ACC112 (cell line): Measurements from ENCODE around the gene ZNF491.

Source experiments
- H2AFZ ChIP-seq: fragments of 200-600 bp; sonication (generic); one replicate; pipeline ENCODE4 v1.6.0; 2017; ENCODE audit warnings: antibody characterized with exemption, low read length; ENCODE audit not compliant: unreplicated experiment
- H3K27ac ChIP-seq: fragments of 200-600 bp; sonication (generic); 2 replicates; pipeline ENCODE4 v1.5.1; 2014; ENCODE audit warnings: low read depth, mild to moderate bottlenecking, antibody characterized with exemption, low read length, moderate library complexity
- H3K27me3 ChIP-seq: fragments of 200-600 bp; sonication (generic); 2 replicates; pipeline ENCODE4 v1.6.1; 2014; ENCODE audit warnings: mild to moderate bottlenecking, antibody characterized with exemption, low read length, moderate library complexity, mixed read lengths; ENCODE audit not compliant: insufficient read depth
- H3K36me3 ChIP-seq: fragments of 200-600 bp; sonication (generic); 2 replicates; pipeline ENCODE4 v1.6.1; 2016; ENCODE audit warnings: mild to moderate bottlenecking, antibody characterized with exemption, low read length, moderate library complexity, mixed read lengths; ENCODE audit not compliant: insufficient read depth
- H3K4me1 ChIP-seq: fragments of 200-600 bp; sonication (generic); one replicate; pipeline ENCODE4 v1.6.1; 2016; ENCODE audit warnings: low read length, mixed read lengths; ENCODE audit not compliant: insufficient read depth, unreplicated experiment, control insufficient read depth
- H3K4me3 ChIP-seq: fragments of 200-600 bp; sonication (generic); 2 replicates; pipeline ENCODE4 v1.5.1; 2014; ENCODE audit warnings: mild to moderate bottlenecking, low read depth, low read length
- H3K79me2 ChIP-seq: fragments of 200-600 bp; sonication (generic); one replicate; pipeline ENCODE4 v1.6.0; 2016; ENCODE audit warnings: low read length; ENCODE audit not compliant: control insufficient read depth, unreplicated experiment, insufficient read depth

ZNF491 gene

GRCh38 chr19:11798391-11799330 lies at the start of gene ZNF491:
Gene ZNF491, plus strand, starts transcription at chr19:11798523. Its CDS starts 7,431 bp downstream, at chr19:11805954.
- Histone ChIP-seq H3K4me1 (peaks cover 3% of the 10 kb centered on the region), H2AFZ (peak within 1 kb of the TSS; percentile 86), H3K36me3 (no peaks in the 10 kb centered on the region), H3K27ac (no peak within 1 kb of the TSS), H3K79me2 (no peaks in the 10 kb centered on the region), H3K4me3 (peak within 1 kb of the TSS; percentile 86), H3K27me3 (no peaks in the 10 kb centered on the region)

DNA sequence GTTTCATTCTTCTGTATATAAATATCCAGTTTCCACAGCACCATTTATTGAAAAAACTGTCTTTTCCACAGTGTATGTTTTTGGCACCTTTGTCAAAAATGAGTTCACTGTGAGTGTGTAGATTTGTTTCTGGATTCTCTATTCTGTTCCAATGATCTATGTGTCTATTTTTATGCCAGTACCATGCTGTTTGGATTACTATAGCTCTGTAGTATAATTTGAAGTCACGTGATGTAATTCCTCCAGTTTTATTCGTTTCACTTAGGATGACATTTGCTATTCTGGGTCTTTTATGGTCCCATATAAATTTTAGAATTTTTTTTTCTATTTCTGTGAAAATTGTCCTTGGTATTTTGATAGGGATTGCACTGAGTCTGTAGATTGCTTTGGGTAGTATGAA lies 48.6 kb upstream of the ZNF491 start:
- H3K36me3 ChIP-seq = no peaks in the 10 kb centered on the region
- H3K27ac ChIP-seq = no peak overlapping the region
- no peak overlapping the region for H3K4me3 ChIP-seq
- H3K4me1 ChIP-seq = no peaks in the 10 kb centered on the region
- H3K79me2 ChIP-seq = no peaks in the 10 kb centered on the region
- H2AFZ ChIP-seq = no peak overlapping the region
- H3K27me3 ChIP-seq = no peaks in the 10 kb centered on the region

- no peaks in the 10 kb centered on the region for H3K4me1 ChIP-seq
- H3K36me3 ChIP-seq = no peaks in the 10 kb centered on the region
- no peak overlapping the region for H3K4me3 ChIP-seq
Measured at GRCh38 chr19:11752244-11752736, 46.0 kb upstream of the ZNF491 start.

GRCh38 chr19:11754663-11755062 lies 43.7 kb upstream of the ZNF491 start:
- Histone ChIP-seq H2AFZ (no peak overlapping the region), H3K4me1 (no peaks in the 10 kb centered on the region), H3K36me3 (no peaks in the 10 kb centered on the region), H3K4me3 (no peak overlapping the region), H3K27me3 (no peaks in the 10 kb centered on the region; the same call in 1 of the 2 replicates), H3K27ac (no peak overlapping the region), H3K79me2 (no peaks in the 10 kb centered on the region)

More at GRCh38 chr19:11752244-11752736, 46.0 kb upstream of the ZNF491 start:
- H3K79me2 ChIP-seq = no peaks in the 10 kb centered on the region
- H3K27ac ChIP-seq = no peak overlapping the region
- no peaks in the 10 kb centered on the region; the same call in 1 of the 2 replicates for H3K27me3 ChIP-seq
- no peak overlapping the region for H2AFZ ChIP-seq

- H3K4me1 ChIP-seq = no peaks in the 10 kb centered on the region
- no peaks in the 10 kb centered on the region for H3K79me2 ChIP-seq
- H3K27ac ChIP-seq = no peak overlapping the region
- no peaks in the 10 kb centered on the region for H3K36me3 ChIP-seq
- H3K4me3 ChIP-seq = no peak overlapping the region
- H3K27me3 ChIP-seq = no peaks in the 10 kb centered on the region; the same call in 1 of the 2 replicates
- H2AFZ ChIP-seq = no peak overlapping the region
Measured at GRCh38 chr19:11756965-11757364, 41.4 kb upstream of the ZNF491 start.

- Histone ChIP-seq H3K27ac (no peak overlapping the region), H3K4me1 (no peaks in the 10 kb centered on the region), H3K4me3 (no peak overlapping the region), H3K79me2 (no peaks in the 10 kb centered on the region), H3K27me3 (no peaks in the 10 kb centered on the region; the same call in 1 of the 2 replicates), H3K36me3 (no peaks in the 10 kb centered on the region), H2AFZ (no peak overlapping the region)
Measured at GRCh38 chr19:11759805-11760204, 38.5 kb upstream of the ZNF491 start.

GRCh38 chr19:11763117-11763516 lies 35.2 kb upstream of the ZNF491 start:
- Histone ChIP-seq H3K36me3 (no peaks in the 10 kb centered on the region), H3K27ac (no peak overlapping the region), H3K79me2 (peaks cover 8% of the 10 kb centered on the region), H3K27me3 (no peaks in the 10 kb centered on the region), H3K4me1 (no peaks in the 10 kb centered on the region), H3K4me3 (no peak overlapping the region), H2AFZ (no peak overlapping the region)

DNA sequence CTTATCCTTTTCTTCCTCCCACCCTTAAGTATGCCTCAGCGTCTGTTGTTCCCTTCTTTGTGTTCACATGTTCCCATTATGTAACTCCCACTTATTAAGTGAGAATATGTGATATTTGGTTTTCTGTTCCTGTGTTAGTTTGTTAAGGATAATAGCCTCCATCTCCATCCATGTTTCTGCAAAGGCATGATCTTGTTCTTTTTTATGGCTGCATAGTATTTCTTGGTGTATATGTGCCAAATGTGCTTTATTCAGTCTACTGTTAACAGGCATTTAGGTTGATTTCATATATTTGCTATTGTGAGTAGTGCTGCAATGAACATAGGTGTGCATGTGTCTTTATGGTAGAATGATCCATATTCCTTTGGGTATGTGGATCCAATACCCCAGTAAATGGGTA lies 34.7 kb upstream of the ZNF491 start:
- no peak overlapping the region for H2AFZ ChIP-seq
- no peaks in the 10 kb centered on the region for H3K36me3 ChIP-seq
- H3K27ac ChIP-seq = no peak overlapping the region
- no peaks in the 10 kb centered on the region for H3K27me3 ChIP-seq
- peaks cover 13% of the 10 kb centered on the region for H3K79me2 ChIP-seq
- no peak overlapping the region for H3K4me3 ChIP-seq
- H3K4me1 ChIP-seq = no peaks in the 10 kb centered on the region

- H3K79me2 ChIP-seq = peaks cover 28% of the 10 kb centered on the region
- H3K4me1 ChIP-seq = no peaks in the 10 kb centered on the region
- peaks cover 7% of the 10 kb centered on the region for H3K36me3 ChIP-seq
- H3K27ac ChIP-seq = peak within 1 kb of the TSS; percentile 89
- H3K4me3 ChIP-seq = peak within 1 kb of the TSS; percentile 93
- peak within 1 kb of the TSS; percentile 83 for H2AFZ ChIP-seq
- H3K27me3 ChIP-seq = no peaks in the 10 kb centered on the region
Measured at GRCh38 chr19:11766597-11767591, 31.4 kb upstream of the ZNF491 start, which contains the start of gene ZNF441. Gene ZNF441, plus strand, starts transcription at chr19:11767000. Its CDS starts 194 bp downstream, at chr19:11767194.

DNA sequence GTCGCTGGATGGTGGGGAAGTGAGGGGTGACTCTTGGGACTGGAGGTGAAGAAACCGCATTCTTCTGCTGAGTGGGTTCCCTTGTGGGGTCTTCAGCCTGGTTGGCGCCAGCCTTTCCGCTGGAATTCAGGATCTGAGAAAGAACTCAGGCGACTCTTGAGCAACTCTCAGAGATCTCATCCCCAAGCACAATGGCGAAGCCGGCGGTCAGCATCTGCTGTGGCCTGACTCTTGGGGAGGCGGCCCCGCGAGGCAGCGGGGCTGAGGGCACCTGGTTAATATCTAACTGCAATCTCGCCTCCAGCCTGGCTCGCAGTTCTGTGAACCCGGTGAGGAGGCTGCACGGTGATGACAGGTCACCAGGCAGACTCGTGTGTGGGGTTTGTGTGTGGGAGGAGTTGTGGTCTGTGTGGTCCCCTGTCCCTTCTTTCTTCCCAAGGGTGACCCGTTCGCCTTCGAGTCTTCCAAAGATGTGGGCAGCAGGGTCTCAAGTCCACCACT lies 30.6 kb upstream of the ZNF491 start:
- H3K36me3 ChIP-seq = peaks cover 7% of the 10 kb centered on the region
- H2AFZ ChIP-seq = no peak overlapping the region
- H3K4me1 ChIP-seq = no peaks in the 10 kb centered on the region
- H3K79me2 ChIP-seq = peaks cover 28% of the 10 kb centered on the region
- H3K27me3 ChIP-seq = no peaks in the 10 kb centered on the region
- peak overlapping the region; percentile 93 for H3K4me3 ChIP-seq
- H3K27ac ChIP-seq = peak overlapping the region; percentile 89
